ENCODE measurements around the gene KLHL2.

The KLHL2 gene

DNA sequence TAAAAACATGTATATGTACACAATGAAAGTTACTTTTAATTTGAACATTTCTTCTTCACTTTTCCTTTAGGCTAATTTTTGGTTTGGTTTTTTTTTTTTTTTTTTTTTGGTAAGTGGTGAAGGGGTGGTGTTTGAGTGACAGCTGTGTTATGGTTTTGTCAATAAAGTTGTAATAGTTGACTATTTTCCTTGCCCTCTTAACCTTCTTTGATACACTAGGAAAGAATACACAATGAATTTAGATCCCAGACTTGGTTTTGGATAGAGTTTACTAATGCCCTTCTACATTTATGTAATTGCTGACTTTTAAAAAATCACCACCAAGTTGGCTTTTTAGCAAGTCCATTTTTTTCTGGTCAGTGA, 82.0 kb downstream of the KLHL2 start:
- no peak for DNase-seq (ENCODE audit: low spot score)

DNA sequence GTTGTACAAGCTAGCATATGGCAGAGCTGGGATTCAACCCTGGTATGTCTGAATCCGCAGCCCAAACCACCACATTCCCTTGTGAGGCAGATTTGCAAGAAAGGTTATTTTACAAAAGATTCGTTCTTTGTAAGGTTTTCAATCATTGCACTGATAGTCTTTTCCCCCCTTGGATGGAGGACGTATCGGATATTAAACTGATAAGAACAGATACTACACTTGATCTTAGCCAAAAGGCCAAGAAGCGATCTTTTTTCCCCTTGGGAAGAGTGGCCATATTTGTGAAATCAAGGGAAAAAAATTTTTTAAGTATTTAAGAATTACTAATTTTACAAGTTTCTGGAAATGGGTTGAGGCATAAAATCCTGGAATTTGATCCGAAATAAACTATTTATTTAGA, 85.7 kb downstream of the KLHL2 start:
- no peak for DNase-seq (ENCODE audit: low spot score)

DNA sequence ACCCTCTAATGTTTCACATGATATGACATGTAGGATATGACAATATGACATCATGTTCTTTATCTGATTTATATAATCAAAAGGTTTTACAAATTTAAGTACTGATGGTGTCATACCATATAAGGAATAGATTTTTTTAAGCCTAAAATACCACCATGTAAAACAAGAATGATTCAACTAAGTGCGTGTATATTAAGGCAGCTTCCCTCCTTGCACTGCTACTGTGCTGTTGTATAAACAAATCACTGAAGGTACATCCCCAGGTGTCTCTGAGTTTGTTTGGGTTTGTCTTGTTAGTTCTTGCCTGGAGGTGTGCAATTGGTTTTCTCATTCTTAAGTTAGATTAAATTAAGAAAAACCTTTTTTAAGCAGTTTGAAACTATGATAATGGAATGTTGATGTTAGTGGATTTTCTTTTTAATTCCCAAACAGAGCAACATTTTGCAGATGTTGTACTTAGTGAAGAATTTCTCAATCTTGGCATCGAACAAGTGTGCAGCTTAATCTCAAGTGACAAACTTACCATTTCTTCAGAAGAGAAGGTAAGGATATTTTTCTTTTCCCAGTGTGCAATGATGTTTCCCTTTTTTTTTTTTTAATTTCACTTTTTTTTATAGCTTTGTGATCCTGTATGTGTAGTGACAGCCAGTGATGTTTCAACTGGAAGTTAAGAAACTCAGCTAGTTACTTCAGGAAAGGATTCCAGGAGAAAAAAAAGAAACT, 86.7 kb downstream of the KLHL2 start:
- no peak for DNase-seq (ENCODE audit: low spot score)

DNA sequence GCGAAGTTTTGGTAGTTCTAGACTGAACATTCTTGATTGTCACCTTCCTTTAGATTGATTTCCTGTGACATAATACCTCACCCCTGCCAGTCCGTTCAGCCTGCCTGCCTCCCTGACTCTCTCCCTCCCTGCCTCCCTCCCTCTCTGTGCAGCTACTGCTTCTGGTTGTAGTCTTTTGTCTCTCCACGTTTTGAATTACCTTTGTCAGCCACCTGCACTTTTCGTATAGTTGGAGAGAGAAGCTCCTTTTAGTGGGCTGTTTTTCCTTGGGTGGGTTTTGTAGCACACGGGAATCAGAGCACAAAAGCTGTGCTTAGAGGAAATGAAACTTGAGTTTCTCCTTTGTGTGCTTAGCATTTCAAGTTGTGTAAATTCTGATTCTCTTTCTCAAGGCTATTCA, 87.5 kb downstream of the KLHL2 start:
- DNase-seq (ENCODE audit: low spot score): no peak

GRCh38 chr4:165297626-165298025, 90.3 kb downstream of the KLHL2 start:
- DNase-seq (ENCODE audit: low spot score): no peak

- DNase-seq (ENCODE audit: low spot score): no peak
Observed at GRCh38 chr4:165299399-165300060, 92.2 kb downstream of the KLHL2 start.

- peak; percentile 71 for DNase-seq (ENCODE audit: low spot score)
Observed at GRCh38 chr4:165301833-165302232, 94.5 kb downstream of the KLHL2 start.

DNA sequence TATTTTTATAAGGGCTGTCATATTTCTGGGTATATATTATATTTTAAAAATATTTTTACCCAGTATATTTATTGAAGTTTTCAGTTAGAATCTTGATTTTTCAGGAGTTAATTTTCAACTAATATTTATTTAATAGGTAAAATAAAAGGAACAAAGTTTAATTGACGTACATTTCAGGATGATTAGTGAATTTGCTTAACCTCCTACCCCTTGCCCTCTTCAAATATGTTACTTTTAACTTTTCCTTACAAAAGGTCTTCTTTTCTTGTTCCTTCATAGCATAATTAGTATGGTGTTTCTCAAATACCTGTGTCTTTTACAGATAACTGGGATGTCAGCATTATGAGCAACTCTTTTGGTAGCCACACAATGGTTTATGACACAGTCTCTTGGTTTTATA, 95.3 kb downstream of the KLHL2 start:
- DNase-seq (ENCODE audit: low spot score): no peak

DNA sequence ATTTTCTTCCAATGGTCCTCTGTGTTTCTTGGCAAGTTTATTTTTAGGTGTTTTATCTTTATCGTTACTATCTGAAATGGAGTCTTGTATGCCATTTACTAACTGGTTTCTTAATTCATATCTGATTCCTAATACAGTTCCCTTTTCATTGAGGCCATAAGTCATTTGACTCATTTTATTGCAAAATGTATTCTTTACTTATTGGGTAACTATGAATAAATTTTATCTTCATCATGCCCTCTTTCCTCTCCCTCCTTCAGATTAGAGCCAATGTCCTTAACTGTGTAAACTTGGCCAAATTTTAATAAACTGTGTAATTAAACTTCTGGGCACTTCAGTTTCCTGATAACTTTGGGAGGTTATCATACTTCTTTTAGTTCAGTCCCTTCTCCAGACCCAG, 100.8 kb downstream of the KLHL2 start:
- no peak for DNase-seq (ENCODE audit: low spot score)

DNA sequence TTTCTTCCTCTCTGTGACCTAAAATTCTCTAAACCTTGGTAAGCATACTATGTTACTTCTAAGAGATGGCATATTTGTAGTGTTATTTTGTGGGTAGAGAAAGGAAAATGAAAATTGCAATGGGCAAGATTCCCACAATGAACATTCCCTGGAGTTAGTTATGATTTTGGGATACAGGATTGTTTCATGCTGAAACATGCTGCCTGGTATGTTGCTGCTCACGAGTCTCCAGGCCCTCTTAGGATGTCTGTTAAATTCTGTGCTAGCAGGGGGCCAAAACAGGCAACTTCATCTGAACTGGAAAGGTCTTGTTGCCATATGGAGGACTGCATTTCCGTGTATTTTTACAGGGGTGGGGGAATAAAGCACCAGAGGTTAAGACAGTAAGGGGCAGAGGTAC, 101.2 kb downstream of the KLHL2 start:
- no peak for DNase-seq (ENCODE audit: low spot score)

- DNase-seq (ENCODE audit: low spot score): no peak
Observed at GRCh38 chr4:165309456-165309855, 102.1 kb downstream of the KLHL2 start.

DNA sequence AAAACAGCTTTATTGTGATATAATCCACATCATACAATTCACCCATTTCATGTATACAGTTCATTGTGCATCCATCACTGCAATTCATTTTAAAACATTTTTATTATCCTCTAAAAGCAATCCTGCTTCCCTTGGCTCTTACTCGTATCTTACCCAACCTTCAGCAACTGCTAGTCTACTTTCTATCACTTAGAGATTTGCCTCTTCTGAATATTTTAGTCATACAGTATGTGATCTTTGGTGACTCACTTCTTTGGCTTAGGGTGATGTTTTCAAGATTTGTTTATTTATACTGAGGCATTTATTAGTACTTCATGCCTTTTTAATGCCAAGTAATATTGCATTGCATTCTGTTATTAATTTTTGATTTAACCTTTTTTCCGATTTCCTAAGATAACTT, 105.1 kb downstream of the KLHL2 start:
- DNase-seq (ENCODE audit: low spot score): no peak

DNA sequence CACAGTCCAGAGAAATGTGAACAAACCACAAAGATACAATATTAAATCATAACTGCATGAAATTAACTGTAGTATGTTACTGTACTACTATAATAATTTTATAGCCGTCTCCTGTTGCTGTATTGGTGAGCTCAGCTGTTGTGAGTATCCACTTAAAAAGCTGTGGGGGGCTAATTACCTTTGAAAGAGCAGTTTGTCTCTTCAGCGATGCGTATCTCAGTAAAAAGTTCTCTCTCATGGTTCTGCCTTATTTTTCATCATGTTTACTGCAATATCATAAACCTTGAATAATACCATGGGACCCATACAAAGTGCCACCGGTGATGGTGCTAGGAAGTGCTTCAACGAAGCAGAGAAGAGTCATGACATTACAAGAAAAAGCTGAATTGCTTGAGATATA, 111.7 kb downstream of the KLHL2 start:
- no peak for DNase-seq (ENCODE audit: low spot score)

DNA sequence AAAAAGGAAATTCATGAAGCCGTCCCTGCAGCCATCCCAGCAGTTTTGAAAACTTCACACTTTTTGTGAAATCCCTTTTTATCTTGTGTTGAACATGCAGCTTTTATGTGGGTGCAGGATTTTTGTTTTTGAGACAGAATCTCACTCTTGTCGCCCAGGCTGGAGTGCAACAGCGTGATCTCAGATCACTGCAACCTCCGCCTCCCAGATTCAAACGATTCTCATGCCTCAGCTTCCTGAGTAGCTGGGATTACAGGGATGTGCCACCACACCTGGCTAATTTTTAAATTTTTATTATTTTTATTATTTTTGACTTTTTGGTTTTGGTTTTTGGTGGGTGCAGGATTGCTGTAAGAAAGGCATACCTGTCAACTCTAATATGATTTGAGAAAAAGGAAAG, 112.1 kb downstream of the KLHL2 start:
- DNase-seq (ENCODE audit: low spot score): no peak

DNA sequence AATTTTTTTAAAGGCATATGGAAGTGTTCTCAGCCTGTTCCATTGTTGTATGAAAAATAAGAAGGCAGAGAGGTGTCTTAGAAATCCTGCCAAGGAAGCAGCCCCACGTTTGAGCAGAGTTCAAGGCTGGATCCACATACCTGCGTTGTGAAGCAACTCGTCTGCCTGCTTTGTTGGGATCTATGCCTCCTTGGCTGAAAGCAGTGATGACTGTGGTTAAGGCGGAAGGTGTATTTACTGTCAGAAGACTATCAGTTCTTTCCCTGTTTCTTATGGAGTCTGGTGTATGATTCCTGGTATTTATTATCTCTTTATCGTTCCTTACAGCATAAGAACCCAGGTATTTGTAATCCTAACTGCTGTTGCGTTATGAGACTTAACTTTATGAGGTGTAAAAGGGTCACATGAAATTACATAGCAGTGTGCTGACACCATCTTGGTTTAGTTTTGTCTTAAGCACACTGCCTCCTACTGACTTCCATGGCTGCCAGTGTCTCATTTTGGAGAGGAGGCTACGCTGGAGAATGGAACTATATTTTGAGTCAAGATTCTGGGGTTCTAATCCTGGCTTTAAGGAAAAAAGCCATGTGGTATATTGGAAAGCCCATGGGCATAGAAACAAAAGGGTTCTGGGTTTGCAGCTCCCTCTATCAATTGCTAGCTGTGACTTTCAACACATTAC, 117.0 kb downstream of the KLHL2 start:
- no peak for DNase-seq (ENCODE audit: low spot score)

- DNase-seq (ENCODE audit: low spot score): no peak
Observed at GRCh38 chr4:165324918-165325304, 117.5 kb downstream of the KLHL2 start.

DNA sequence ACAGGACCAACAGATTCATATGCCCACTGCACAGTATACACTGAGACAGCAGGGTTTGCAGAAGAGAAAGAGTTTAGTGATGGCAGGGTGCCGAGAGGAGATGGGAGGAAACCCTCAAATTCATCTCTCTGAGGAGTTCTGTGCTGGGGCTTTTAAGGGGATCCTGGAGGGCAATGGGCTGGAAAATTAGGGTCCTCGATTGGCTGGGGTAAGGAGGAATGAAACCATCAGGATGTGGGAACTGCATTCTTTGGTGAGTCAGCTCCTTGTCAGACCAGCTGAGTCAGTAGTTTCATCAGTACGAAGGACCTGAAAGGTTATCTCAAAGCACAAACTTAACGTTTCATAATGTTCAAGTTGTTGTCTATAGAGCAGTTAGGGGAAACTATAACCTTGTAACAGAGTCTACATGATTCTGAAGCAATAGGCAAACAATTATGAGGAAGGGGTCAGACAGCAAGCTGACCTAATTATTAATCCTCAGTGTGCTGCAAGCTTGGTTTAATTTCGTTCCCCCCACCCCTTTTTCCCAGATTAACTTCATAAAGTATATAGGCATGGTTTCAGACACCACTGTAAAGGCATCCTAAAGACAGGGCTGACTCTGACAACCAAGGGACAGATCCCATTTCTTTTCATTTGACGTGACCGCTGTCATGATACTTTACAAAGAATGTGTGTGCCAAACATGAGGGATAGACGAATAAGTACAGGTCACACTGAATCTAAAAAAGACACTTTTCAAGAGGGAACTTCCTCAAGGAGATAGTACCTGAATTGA, 118.6 kb downstream of the KLHL2 start:
- DNase-seq (ENCODE audit: low spot score): peak; percentile 61

GRCh38 chr4:165326831-165327210, 119.5 kb downstream of the KLHL2 start:
- no peak for DNase-seq (ENCODE audit: low spot score)

GRCh38 chr4:165327211-165328100, 120.1 kb downstream of the KLHL2 start, which contains the start of gene MSMO1:
MSMO1 (plus strand) TSS chr4:165327669; CDS start chr4:165333371, 5,702 bp downstream.
- DNase-seq (ENCODE audit: low spot score): peak; percentile 99

GRCh38 chr4:165328101-165328425, 120.7 kb downstream of the KLHL2 start:
- no peak for DNase-seq (ENCODE audit: low spot score)

GRCh38 chr4:165328708-165329107, 121.3 kb downstream of the KLHL2 start:
- DNase-seq (ENCODE audit: low spot score): peak; percentile 22

GRCh38 chr4:165330071-165330470, 122.7 kb downstream of the KLHL2 start:
- no peak for DNase-seq (ENCODE audit: low spot score)
